DOHH2 (cell line): ENCODE results near the gene KRT74.
"Not testable (repeated sequence)": the region's sequence is repeated elsewhere in the genome, so short reads cannot be mapped to it uniquely, and the experiment has no call there.

Source experiments
- H3F3A ChIP-seq: fragments of 200-600 bp; sonication (generic), shearing (Covaris generic); 2 replicates; pipeline ENCODE4 v1.6.0; 2016; ENCODE audit warnings: antibody characterized with exemption, mild to moderate bottlenecking; ENCODE audit not compliant: control insufficient read depth, insufficient read depth
- H3K27ac ChIP-seq: fragments of 200-600 bp; sonication (generic); 2 replicates; pipeline ENCODE4 v1.5.1; 2014; ENCODE audit warnings: low read depth, mild to moderate bottlenecking, low read length, moderate library complexity
- H3K27me3 ChIP-seq: fragments of 200-600 bp; sonication (generic); 2 replicates; pipeline ENCODE4 v1.6.1; 2014; ENCODE audit warnings: mild to moderate bottlenecking, low read length, mixed read lengths; ENCODE audit not compliant: control insufficient read depth
- H3K36me3 ChIP-seq: fragments of 200-600 bp; sonication (generic); 2 replicates; pipeline ENCODE4 v1.6.1; 2014; ENCODE audit warnings: mild to moderate bottlenecking, low read length, moderate library complexity, mixed read lengths; ENCODE audit not compliant: control insufficient read depth
- H3K4me1 ChIP-seq: fragments of 200-600 bp; sonication (generic); 2 replicates; pipeline ENCODE4 v1.6.1; 2014; ENCODE audit warnings: mild to moderate bottlenecking, low read length, mixed read lengths; ENCODE audit not compliant: control insufficient read depth
- H3K4me2 ChIP-seq: fragments of 200-600 bp; sonication (generic); 2 replicates; pipeline ENCODE4 v1.6.0; 2014; ENCODE audit warnings: mild to moderate bottlenecking, low read length, moderate library complexity
- H3K4me3 ChIP-seq: fragments of 200-600 bp; sonication (generic); 2 replicates; pipeline ENCODE4 v1.5.1; 2014; ENCODE audit warnings: mild to moderate bottlenecking, low read length, mixed read lengths
- H3K79me2 ChIP-seq: fragments of 200-600 bp; sonication (generic); 2 replicates; pipeline ENCODE4 v1.6.1; 2014; ENCODE audit warnings: mild to moderate bottlenecking, low read length, mixed read lengths; ENCODE audit not compliant: control insufficient read depth
- H3K9me2 ChIP-seq: fragments of 200-600 bp; sonication (generic); replicated peaks from 2 replicates; pipeline ENCODE4 v1.6.1; 2014; ENCODE audit warnings: mild to moderate bottlenecking, low read length, mixed read lengths; ENCODE audit not compliant: control insufficient read depth
- H3K9me3 ChIP-seq: fragments of 200-600 bp; sonication (generic); 2 replicates; pipeline ENCODE4 v1.6.1; 2014; ENCODE audit warnings: antibody characterized with exemption, low read length, mixed read lengths; ENCODE audit not compliant: control insufficient read depth, insufficient read depth
- H4K20me1 ChIP-seq: fragments of 200-600 bp; sonication (generic); 2 replicates; pipeline ENCODE4 v1.6.0; 2014; ENCODE audit warnings: low read depth, mild to moderate bottlenecking, antibody characterized with exemption, low read length, moderate library complexity; ENCODE audit not compliant: control insufficient read depth, insufficient read depth
- CTCF ChIP-seq: fragments of 200-600 bp; sonication (generic); IDR thresholded peaks from one replicate; pipeline ENCODE4 v1.5.1; 2014; ENCODE audit warnings: antibody characterized with exemption, mild to moderate bottlenecking, low read depth, low read length; ENCODE audit not compliant: poor library complexity, severe bottlenecking
- EZH2phosphoT487 ChIP-seq: fragments of 200-600 bp; sonication (generic); IDR thresholded peaks from 2 replicates; pipeline ENCODE4 v1.6.1; 2017; ENCODE audit warnings: borderline replicate concordance, mild to moderate bottlenecking, antibody characterized with exemption, low read length, moderate library complexity, mixed read lengths

Gene KRT74

GRCh38 chr12:52600475-52600874, 26.8 kb upstream of the KRT74 start:
- Histone ChIP-seq H3K9me2 (no peaks in the 10 kb centered on the region), H3K4me1 (no peaks in the 10 kb centered on the region), H3K27me3 (peaks cover 19% of the 10 kb centered on the region), H3K4me3 (no peak overlapping the region), H3K36me3 (no peaks in the 10 kb centered on the region), H3F3A (no peaks in the 10 kb centered on the region), H3K9me3 (no peaks in the 10 kb centered on the region), H3K4me2 (no peak overlapping the region), H3K79me2 (no peaks in the 10 kb centered on the region), H4K20me1 (no peaks in the 10 kb centered on the region), H3K27ac (no peak overlapping the region)
- TF ChIP-seq EZH2phosphoT487: no peak
- no peak for TF ChIP-seq CTCF

GRCh38 chr12:52600071-52600470, 26.4 kb upstream of the KRT74 start:
- no peaks in the 10 kb centered on the region for H3K9me3 ChIP-seq
- H3K4me2 ChIP-seq: no peak overlapping the region
- no peaks in the 10 kb centered on the region for H3F3A ChIP-seq
- H4K20me1 ChIP-seq: no peaks in the 10 kb centered on the region
- no peaks in the 10 kb centered on the region for H3K79me2 ChIP-seq
- no peak overlapping the region for H3K4me3 ChIP-seq
- TF ChIP-seq CTCF (no peak), EZH2phosphoT487 (no peak)
- H3K27me3 ChIP-seq: peaks cover 19% of the 10 kb centered on the region
- no peaks in the 10 kb centered on the region for H3K36me3 ChIP-seq
- H3K9me2 ChIP-seq: no peaks in the 10 kb centered on the region
- no peaks in the 10 kb centered on the region for H3K4me1 ChIP-seq
- no peak overlapping the region for H3K27ac ChIP-seq

- no peaks in the 10 kb centered on the region for H3K9me3 ChIP-seq
- H3K27me3 ChIP-seq: peaks cover 17% of the 10 kb centered on the region
- no peak for TF ChIP-seq CTCF
- no peak for TF ChIP-seq EZH2phosphoT487
- H3K4me1 ChIP-seq: no peaks in the 10 kb centered on the region
- no peak overlapping the region for H3K4me2 ChIP-seq
- no peaks in the 10 kb centered on the region for H3K79me2 ChIP-seq
- H4K20me1 ChIP-seq: no peaks in the 10 kb centered on the region
- no peak overlapping the region for H3K27ac ChIP-seq
- H3K9me2 ChIP-seq: no peaks in the 10 kb centered on the region
- no peaks in the 10 kb centered on the region for H3K36me3 ChIP-seq
- no peak overlapping the region for H3K4me3 ChIP-seq
- no peaks in the 10 kb centered on the region for H3F3A ChIP-seq
Observed at GRCh38 chr12:52598966-52599365, 25.3 kb upstream of the KRT74 start.

GRCh38 chr12:52594237-52594636, 20.6 kb upstream of the KRT74 start:
- not testable (repeated sequence) for H3K79me2 ChIP-seq, H4K20me1 ChIP-seq, H3K4me2 ChIP-seq, H3K27ac ChIP-seq, H3K36me3 ChIP-seq, H3K4me1 ChIP-seq, H3K4me3 ChIP-seq, H3K9me3 ChIP-seq, H3F3A ChIP-seq, H3K9me2 ChIP-seq
- peaks cover 15% of the 10 kb centered on the region for H3K27me3 ChIP-seq
